Kidney (tissue), 22 donors: ENCODE measurements around the gene PHF12. TPM values are rescaled to one million over a fixed set of nuclear protein-coding genes. Genes with fewer than 3 reads are reported as not detected.

Experiments
- DNase-seq, 5 donors: peaks; one replicate each; pipeline ENCODE4 v3.0.0-alpha.2; 2013 to 2020
- FAIRE-seq: peaks from 2 replicates; lab custom pipeline; 2012; peaks lifted over from hg19 to GRCh38; lab: Jason Lieb, UNC
- H3K27ac ChIP-seq, 2 donors: one replicate each; pipeline ENCODE4 v1.7.0; 2013; ENCODE audit warnings: low read depth in 2 of 2, low read length in 2 of 2, inconsistent platforms in 1 of 2
- H3K27me3 ChIP-seq: one replicate; pipeline ENCODE4 v1.7.1; 2013; ENCODE audit warnings: low read length, inconsistent platforms; ENCODE audit not compliant: control insufficient read depth, insufficient read depth
- H3K36me3 ChIP-seq, 3 donors: one replicate each; pipeline versions ENCODE4 v1.7.0 to v1.7.1; 2013; ENCODE audit warnings: low read length in 3 of 3, control low read depth in 1 of 3, inconsistent platforms in 1 of 3; ENCODE audit not compliant: insufficient read depth in 3 of 3, control insufficient read depth in 2 of 3
- H3K4me1 ChIP-seq, 3 donors: one replicate each; pipeline versions ENCODE4 v1.7.0 to v1.7.1; 2013; ENCODE audit warnings: low read length in 3 of 3, inconsistent platforms in 1 of 3, low read depth in 1 of 3; ENCODE audit not compliant: control insufficient read depth in 2 of 3, insufficient read depth in 2 of 3
- H3K4me3 ChIP-seq, 3 donors: one replicate each; pipeline versions ENCODE4 v1.7.0 to v1.8.1; 2013; ENCODE audit warnings: low read length in 3 of 3, control low read depth in 1 of 3, inconsistent platforms in 1 of 3
- H3K9ac ChIP-seq, 3 donors: one replicate each; pipeline versions ENCODE4 v1.7.0 to v1.7.1; 2013; ENCODE audit warnings: low read length in 3 of 3, control low read depth in 1 of 3, inconsistent platforms in 1 of 3
- H3K9me3 ChIP-seq, 3 donors: one replicate each; pipeline versions ENCODE4 v1.7.0 to v1.7.1; 2013; ENCODE audit warnings: low read length in 3 of 3, control low read depth in 1 of 3, inconsistent platforms in 1 of 3; ENCODE audit not compliant: control insufficient read depth in 2 of 3, insufficient read depth in 1 of 3
- CTCF ChIP-seq: IDR thresholded peaks from 3 replicates; pipeline ENCODE4 v1.5.1; 2012; ENCODE audit warnings: mild to moderate bottlenecking, moderate library complexity, borderline replicate concordance; ENCODE audit not compliant: insufficient read depth; ENCODE audit errors: extremely low read depth
- intact Hi-C: fragments of 100-400 bp; cut with DNase I; formaldehyde crosslinking; loops from one replicate; pipeline ENCODE4 v1.11.1; 2022
- long read RNA-seq, 10 donors: library from polyadenylated mRNA in 1 of 10; unstranded in 1 of 10; transcript quantifications; one replicate each; pipeline ENCODE4 v2.0.0 and lab custom pipeline, GENCODE V29; 2021 to 2026
- polyA plus RNA-seq: library from polyadenylated mRNA; stranded (reverse); fragments of 350-450 nt; fragmentation: Illumina TruSeq; extraction: RNeasy Lipid Tissue Mini Kit (QIAGEN cat#74804); gene quantifications from one replicate; pipeline ENCODE4 v1.2.3, GENCODE V29; 2014; ENCODE audit warnings: low read depth, low replicate concordance; ENCODE audit not compliant: insufficient read depth
- total RNA-seq: library from RNA; stranded (reverse); fragmentation: NEBNext Ultra II Directional; extraction: Animal tissue kit (Norgen Biotek cat#: 25700); gene quantifications from one replicate; pipeline ENCODE4 v1.2.1, GENCODE V29; 2021
- donor health status: control.
- donor health status: control.
- donor health status: control.
- donor health status: control.
- donor health status: control.
- donor health status: DM: yes; HTN: yes; CAD: no.
- donor health status: Normal renal cell carcinoma (clear cell type).

PHF12 gene
- total RNA-seq (50.4 TPM), polyA plus RNA-seq (8.8 TPM)
- long read RNA-seq, donor 1, full-length matches to known transcripts = 10 of 24 reads
- long read RNA-seq, donor 1, partial matches to known transcripts = 14 of 24 reads
- long read RNA-seq, donor 1, other reads (novel, unspliced or antisense) = 0 of 24 reads
- long read RNA-seq, donor 2, transcript PHF12-201 (9 exons, 2,957 nt) = major isoform, 6 of 6 reads
- long read RNA-seq, donor 2, partial matches to known transcripts = 0 of 6 reads
- long read RNA-seq, donor 2, other reads (novel, unspliced or antisense) = 0 of 6 reads
- long read RNA-seq, donor 3, partial matches to known transcripts = 0 of 3 reads
- long read RNA-seq, donor 3, other reads (novel, unspliced or antisense) = 0 of 3 reads
- long read RNA-seq, donor 4, full-length matches to known transcripts = 7 of 7 reads
- long read RNA-seq, donor 4, partial matches to known transcripts = 0 of 7 reads
- long read RNA-seq, donor 4, other reads (novel, unspliced or antisense) = 0 of 7 reads
- long read RNA-seq, donor 5 = 0 reads
- long read RNA-seq, donor 6 = 0 reads
- long read RNA-seq, donor 7, partial matches to known transcripts = 5 of 16 reads
- long read RNA-seq, donor 7, other reads (novel, unspliced or antisense) = 11 of 16 reads
- long read RNA-seq, donor 8, partial matches to known transcripts = 0 of 4 reads
- long read RNA-seq, donor 8, other reads (novel, unspliced or antisense) = 0 of 4 reads
- long read RNA-seq, donor 9, partial matches to known transcripts = 0 of 1 reads
- long read RNA-seq, donor 9, other reads (novel, unspliced or antisense) = 0 of 1 reads
- long read RNA-seq, donor 10, transcript PHF12-201 (9 exons, 2,957 nt) = major isoform, 6 of 12 reads
- long read RNA-seq, donor 10, partial matches to known transcripts = 5 of 12 reads
- long read RNA-seq, donor 10, other reads (novel, unspliced or antisense) = 0 of 12 reads

DNA sequence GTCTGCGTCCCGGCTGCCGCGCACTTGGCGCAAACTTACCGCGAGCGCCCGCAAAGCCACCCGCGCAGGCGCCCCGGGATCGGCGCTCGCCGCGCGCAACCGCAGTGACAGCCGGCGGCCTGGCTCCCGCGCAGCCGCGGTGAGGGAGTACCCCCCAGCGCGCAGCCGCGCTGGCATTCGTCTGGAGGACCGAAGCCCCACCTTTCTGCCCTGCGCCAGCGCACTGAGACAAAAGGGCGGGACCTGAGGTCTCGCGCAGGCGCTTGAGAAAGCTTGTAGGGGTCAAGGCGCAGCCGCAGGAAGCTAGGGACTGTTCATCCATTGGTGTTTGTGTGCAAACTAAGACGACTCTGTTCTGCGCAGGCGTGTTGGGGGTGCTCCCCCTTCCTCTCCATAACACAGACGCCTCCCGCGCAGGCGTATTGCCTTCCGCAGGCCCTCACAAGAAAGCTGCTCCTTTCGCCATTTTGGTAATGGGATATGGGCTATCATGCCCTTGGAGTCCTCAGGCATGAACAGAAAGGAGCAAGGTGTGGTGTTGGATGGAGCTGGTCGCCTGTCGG, at the start of gene PHF12:
PHF12 (minus strand) TSS at position 91 of the 563 bp plus-strand sequence. CDS start 558 bp downstream, outside the sequence.
- Histone ChIP-seq H3K9me3 (no peaks in the 10 kb centered on the region), H3K4me3 (peak within 1 kb of the TSS; percentile 78 to 96 (median 86)), H3K4me1 (peaks cover 5 to 20% (median 15%) of the 10 kb centered on the region in 3 donors), H3K27ac (peak within 1 kb of the TSS; percentile 98), H3K27me3 (no peaks in the 10 kb centered on the region), H3K36me3 (peaks cover 0 to 2% (median 0%) of the 10 kb centered on the region in 3 donors), H3K9ac (peak within 1 kb of the TSS; percentile 81 to 95 (median 88))
- TF ChIP-seq CTCF = no peak
- intact Hi-C loops = no loop called here
- FAIRE-seq (no peak), DNase-seq (peak; percentile 100)

GRCh38 chr17:29000973-29001372, 49.7 kb upstream of the PHF12 start:
- TF ChIP-seq CTCF = no peak
- Histone ChIP-seq H3K9ac (no peak overlapping the region), H3K4me1 (no peaks in the 10 kb centered on the region), H3K27me3 (peaks cover 10% of the 10 kb centered on the region), H3K4me3 (no peak overlapping the region), H3K36me3 (no peaks in the 10 kb centered on the region), H3K27ac (no peak overlapping the region), H3K9me3 (no peaks in the 10 kb centered on the region)
- no peak for FAIRE-seq
- no peak for DNase-seq
- intact Hi-C loops = no loop called here

DNA sequence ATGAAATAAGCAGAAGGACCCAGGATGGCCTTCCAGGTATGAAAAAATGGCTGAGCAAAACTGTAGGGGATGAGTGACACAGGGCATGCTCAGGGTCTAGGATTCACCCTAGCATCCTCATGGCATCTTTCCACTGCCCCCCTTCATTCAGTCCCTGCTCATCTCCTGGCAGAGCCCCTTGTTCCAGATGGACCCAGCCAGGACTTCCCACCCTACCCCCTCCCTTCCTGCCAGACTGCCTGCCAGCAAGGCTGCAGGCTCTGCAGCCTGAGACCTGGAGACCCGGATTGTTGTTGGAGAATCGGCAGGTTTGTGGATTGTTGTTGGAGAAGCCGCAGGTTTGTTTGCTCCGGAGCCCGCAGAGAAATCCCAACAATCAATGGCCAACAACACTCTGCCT, 47.9 kb upstream of the PHF12 start:
- intact Hi-C loops = no loop called here
- no peak overlapping the region for H3K4me3 ChIP-seq
- H3K36me3 ChIP-seq = no peaks in the 10 kb centered on the region
- FAIRE-seq (no peak), DNase-seq (no peak)
- H3K27me3 ChIP-seq = peaks cover 7% of the 10 kb centered on the region
- H3K27ac ChIP-seq = no peak overlapping the region
- no peaks in the 10 kb centered on the region for H3K9me3 ChIP-seq
- no peak for TF ChIP-seq CTCF
- H3K4me1 ChIP-seq = no peaks in the 10 kb centered on the region
- H3K9ac ChIP-seq = no peak overlapping the region
